Gastrocnemius medialis (tissue), 4 donors: Measurements from ENCODE around the gene RAPGEF2. TPM values are rescaled to one million over a fixed set of nuclear protein-coding genes. Genes with fewer than 3 reads are reported as not detected.
"Not testable (repeated sequence)": the region's sequence is repeated elsewhere in the genome, so short reads cannot be mapped to it uniquely, and the experiment has no call there.

Experiments used
- ATAC-seq, 2 donors: fragments of 150-250 bp; one replicate each; pipeline ENCODE4 v1.9.1; 2016
- DNase-seq, 2 donors: peaks; one replicate each; pipeline ENCODE4 v3.0.0-alpha.2; 2019
- H3K27ac ChIP-seq, 4 donors: fragments of 200-600 bp; sonication (generic); 1 replicate in 1 of 4; 2 replicates in 3 of 4; pipeline ENCODE4 v1.5.1; 2016 to 2018; ENCODE audit warnings: mild to moderate bottlenecking in 2 of 4, moderate library complexity in 1 of 4
- H3K27me3 ChIP-seq, 3 donors: fragments of 200-600 bp; sonication (generic) in 2 of 3; 1 replicate in 1 of 3; 2 replicates in 2 of 3; pipeline versions ENCODE4 v1.5.1 to v1.6.0; 2016 to 2019; ENCODE audit warnings: mild to moderate bottlenecking in 1 of 3, moderate library complexity in 1 of 3
- H3K36me3 ChIP-seq, 2 donors: fragments of 200-600 bp; sonication (generic) in 1 of 2; one replicate each; pipeline ENCODE4 v1.5.1; 2017 to 2018
- H3K4me1 ChIP-seq, 2 donors: fragments of 200-600 bp; sonication (generic) in 1 of 2; one replicate each; pipeline ENCODE4 v1.5.1; 2016 to 2017; ENCODE audit warnings: mild to moderate bottlenecking in 2 of 2
- H3K4me3 ChIP-seq, 4 donors: fragments of 200-600 bp; sonication (generic) in 3 of 4; 1 replicate in 1 of 4; 2 replicates in 3 of 4; pipeline ENCODE4 v1.5.1; 2016 to 2019; ENCODE audit warnings: mild to moderate bottlenecking in 2 of 4
- H3K9me3 ChIP-seq, 3 donors: fragments of 200-600 bp; sonication (generic) in 2 of 3; 1 replicate in 1 of 3; 2 replicates in 2 of 3; pipeline ENCODE4 v1.5.1; 2016 to 2019
- POLR2A ChIP-seq, 2 donors: fragments of 450-650 bp; IDR thresholded peaks; one replicate each; pipeline ENCODE4 v1.6.1; 2017; ENCODE audit warnings: antibody characterized with exemption in 2 of 2, mild to moderate bottlenecking in 2 of 2, moderate library complexity in 2 of 2
- in situ Hi-C, 4 donors: fragments of 200-750 bp; cut with MboI; loops; one replicate each; pipeline versions ENCODE4 v1.15.0 to v1.8.0; 2017; ENCODE audit warnings: low sequenced_read_pairs in 4 of 4
- intact Hi-C: fragments of 100-400 bp; cut with DNase I; formaldehyde crosslinking; loops from one replicate; pipeline ENCODE4 v1.15.1; 2023; ENCODE audit warnings: low total_unique reads
- total RNA-seq, 4 donors: library from RNA; depleted of rRNA; stranded (reverse); fragments of >200 nt; gene quantifications; one replicate each; pipeline versions ENCODE4 v1.1.0 to v1.2.3, GENCODE V29; 2016
- TF ChIP-seq, protein P1 (sequence below), 5 experiments: fragments of 450-650 bp in 3 of 5; fragments of 200-600 bp in 2 of 5; sonication (generic) in 2 of 5; IDR thresholded peaks in 4 of 5; conservative IDR thresholded peaks in 1 of 5; 1 replicate in 4 of 5; 2 replicates in 1 of 5; pipeline ENCODE4 v1.5.1; 2016 to 2019; ENCODE audit warnings: antibody characterized with exemption in 5 of 5, mild to moderate bottlenecking in 3 of 5, moderate library complexity in 3 of 5

RAPGEF2 gene
- total RNA-seq, 4 donors from 2014 or later, result 32.9 to 42.3 (median 38.7) TPM

DNA sequence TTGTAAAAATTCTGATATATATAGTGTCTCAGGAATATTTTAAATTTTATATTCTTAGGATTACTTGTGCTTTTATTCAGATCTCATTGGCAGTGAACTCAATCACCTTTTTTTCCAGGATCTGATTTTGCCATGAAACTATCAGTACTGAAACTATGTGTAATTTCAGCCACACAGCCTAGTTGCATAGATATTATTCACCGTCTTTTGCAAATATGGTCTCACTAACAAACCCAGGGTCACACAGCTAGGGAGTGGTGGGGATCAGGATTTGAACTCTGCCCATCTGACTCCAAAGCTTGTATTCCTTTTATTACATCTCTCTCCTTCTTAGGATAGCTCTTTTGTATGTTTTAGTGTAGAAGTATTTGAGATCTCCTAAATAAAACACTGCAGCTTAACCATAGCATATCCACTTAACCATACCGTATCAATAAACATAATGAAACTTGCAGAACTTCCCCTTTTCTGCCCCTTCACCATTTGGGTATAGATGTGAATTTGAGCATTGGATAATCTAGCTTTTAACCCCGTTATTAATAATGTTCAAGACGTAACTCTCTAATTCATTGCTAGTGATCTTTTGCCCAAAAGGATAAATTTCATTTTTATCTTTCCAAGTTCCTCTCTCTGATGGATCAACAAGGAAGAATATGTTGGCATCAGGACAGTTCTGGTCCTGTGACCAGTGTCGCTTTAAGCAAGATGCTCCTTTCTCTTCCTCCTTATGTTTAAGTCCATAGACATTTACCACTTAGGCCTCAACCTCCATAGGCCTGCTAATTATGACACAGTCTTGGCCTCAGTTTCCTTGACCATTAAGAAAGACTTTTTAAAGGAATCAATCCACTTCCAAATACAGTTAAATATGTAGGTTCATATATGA is 74.6 kb downstream of the RAPGEF2 start:
- in situ Hi-C loops, result loop anchor here in 3 of 4 donors (10.0 to 25.0 kb wide), 3 partner anchors 323 to 465 kb away; partner anchors contain the start of gene PPID (in 1 of the 3)
- Histone ChIP-seq H3K4me3 (no peak overlapping the region), H3K27me3 (no peaks in the 10 kb centered on the region), H3K36me3 (no peaks in the 10 kb centered on the region), H3K27ac (peak overlapping the region in 3 of 4 donors; percentile 48 to 72 (median 71)), H3K4me1 (peaks cover 58 to 73% of the 10 kb centered on the region in 2 donors), H3K9me3 (no peaks in the 10 kb centered on the region)
- TF ChIP-seq, protein P1, sequence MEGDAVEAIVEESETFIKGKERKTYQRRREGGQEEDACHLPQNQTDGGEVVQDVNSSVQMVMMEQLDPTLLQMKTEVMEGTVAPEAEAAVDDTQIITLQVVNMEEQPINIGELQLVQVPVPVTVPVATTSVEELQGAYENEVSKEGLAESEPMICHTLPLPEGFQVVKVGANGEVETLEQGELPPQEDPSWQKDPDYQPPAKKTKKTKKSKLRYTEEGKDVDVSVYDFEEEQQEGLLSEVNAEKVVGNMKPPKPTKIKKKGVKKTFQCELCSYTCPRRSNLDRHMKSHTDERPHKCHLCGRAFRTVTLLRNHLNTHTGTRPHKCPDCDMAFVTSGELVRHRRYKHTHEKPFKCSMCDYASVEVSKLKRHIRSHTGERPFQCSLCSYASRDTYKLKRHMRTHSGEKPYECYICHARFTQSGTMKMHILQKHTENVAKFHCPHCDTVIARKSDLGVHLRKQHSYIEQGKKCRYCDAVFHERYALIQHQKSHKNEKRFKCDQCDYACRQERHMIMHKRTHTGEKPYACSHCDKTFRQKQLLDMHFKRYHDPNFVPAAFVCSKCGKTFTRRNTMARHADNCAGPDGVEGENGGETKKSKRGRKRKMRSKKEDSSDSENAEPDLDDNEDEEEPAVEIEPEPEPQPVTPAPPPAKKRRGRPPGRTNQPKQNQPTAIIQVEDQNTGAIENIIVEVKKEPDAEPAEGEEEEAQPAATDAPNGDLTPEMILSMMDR (IDR thresholded peaks at IDR 0.05 in 4 of 5, conservative IDR thresholded peaks at IDR 0.05 in 1 of 5), result no peak
- no peak for TF ChIP-seq POLR2A (IDR thresholded peaks at IDR 0.05)
- peak in 1 of 2 donors; percentile 17 for DNase-seq
- no peak for ATAC-seq
- intact Hi-C loops, result loop anchor here (10.0 kb wide), 1 partner anchor 163 kb away; no protein-coding TSS in a partner anchor

DNA sequence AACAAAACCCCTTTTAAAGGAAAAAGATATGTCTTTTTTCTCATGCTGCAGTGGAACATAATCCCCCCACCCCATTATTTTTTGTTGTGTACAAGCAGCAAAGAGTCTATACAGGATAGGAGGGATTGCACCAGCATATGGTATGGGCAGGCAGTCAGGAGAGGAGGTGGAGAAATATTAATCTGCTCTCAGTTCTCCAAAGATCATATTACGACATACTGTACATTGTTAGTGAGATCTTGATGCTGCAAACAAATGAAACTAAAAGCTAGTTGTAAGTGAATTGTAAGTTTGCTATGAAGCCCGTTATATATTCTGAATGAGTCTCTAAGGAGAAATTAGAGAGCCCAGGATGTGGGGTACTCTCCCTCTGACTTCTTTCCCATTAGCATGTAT is 75.3 kb downstream of the RAPGEF2 start:
- intact Hi-C loops, result loop anchor here (10.0 kb wide), 1 partner anchor 163 kb away; no protein-coding TSS in a partner anchor
- H3K27ac ChIP-seq, result peak overlapping the region in 3 of 4 donors; percentile 48 to 72 (median 71)
- no peaks in the 10 kb centered on the region for H3K36me3 ChIP-seq
- ATAC-seq, result peak in 1 of 2 donors; percentile 26
- H3K27me3 ChIP-seq, result no peaks in the 10 kb centered on the region
- peaks cover 54 to 68% of the 10 kb centered on the region in 2 donors for H3K4me1 ChIP-seq
- H3K9me3 ChIP-seq, result no peaks in the 10 kb centered on the region
- no peak overlapping the region for H3K4me3 ChIP-seq
- no peak for DNase-seq
- no peak for TF ChIP-seq POLR2A (IDR thresholded peaks at IDR 0.05)
- TF ChIP-seq, protein P1 (IDR thresholded peaks at IDR 0.05 in 4 of 5, conservative IDR thresholded peaks at IDR 0.05 in 1 of 5), result no peak
- in situ Hi-C loops, result loop anchor here in 3 of 4 donors (10.0 to 25.0 kb wide), 3 partner anchors 323 to 466 kb away; partner anchors contain the start of gene PPID (in 1 of the 3)

DNA sequence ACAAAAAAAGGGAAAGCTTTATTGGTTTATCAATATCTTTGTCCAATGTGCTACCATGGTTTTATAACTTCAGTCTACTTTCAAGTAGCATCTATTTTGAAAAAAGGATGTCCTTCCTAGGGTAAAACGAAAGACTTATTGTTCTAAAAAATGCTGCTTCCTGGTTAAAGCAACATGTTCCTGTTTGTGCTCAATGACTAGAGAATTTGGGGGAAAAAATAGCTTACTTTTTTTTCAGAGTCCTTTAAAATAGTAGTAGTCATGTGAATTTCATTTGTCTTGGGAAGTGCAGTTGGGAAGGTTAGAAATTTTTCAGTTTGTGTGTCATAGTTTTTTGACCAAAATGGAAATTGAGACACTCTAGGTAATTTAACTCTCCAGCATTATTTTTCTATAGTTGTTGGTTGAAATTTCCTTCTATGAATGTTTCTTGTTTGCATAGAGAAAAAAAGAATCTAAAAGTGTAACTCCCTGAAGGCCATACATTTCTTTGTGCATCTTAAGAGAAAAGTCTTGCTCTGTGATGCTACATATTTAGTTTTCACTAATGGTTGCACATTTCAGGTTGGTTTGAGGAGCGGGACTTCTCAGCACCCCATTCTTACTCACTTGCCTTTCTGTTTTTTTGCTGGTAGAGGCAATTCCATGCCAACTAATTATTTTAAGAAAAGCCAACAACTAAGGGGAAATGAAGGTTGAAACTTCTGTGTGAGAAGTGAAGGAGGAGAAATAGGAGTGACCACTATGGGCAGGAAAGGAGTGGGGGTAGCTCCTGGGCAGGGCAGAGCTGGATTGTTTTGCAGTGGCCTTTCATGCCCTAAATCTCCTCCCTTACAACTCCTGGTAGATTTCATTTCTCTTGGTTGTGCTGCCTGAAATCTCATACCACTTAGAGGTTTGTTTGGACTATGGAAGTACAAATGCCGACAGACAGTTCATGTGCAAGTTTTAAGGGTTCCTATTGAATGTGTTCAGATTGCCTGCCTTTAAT is 76.4 kb downstream of the RAPGEF2 start:
- in situ Hi-C loops, result loop anchor here in 3 of 4 donors (10.0 to 25.0 kb wide), 3 partner anchors 324 to 467 kb away; partner anchors contain the start of gene PPID (in 1 of the 3)
- peaks cover 54 to 58% of the 10 kb centered on the region in 2 donors for H3K4me1 ChIP-seq
- no peak for TF ChIP-seq POLR2A (IDR thresholded peaks at IDR 0.05)
- TF ChIP-seq, protein P1 (IDR thresholded peaks at IDR 0.05 in 4 of 5, conservative IDR thresholded peaks at IDR 0.05 in 1 of 5), result no peak

DNA sequence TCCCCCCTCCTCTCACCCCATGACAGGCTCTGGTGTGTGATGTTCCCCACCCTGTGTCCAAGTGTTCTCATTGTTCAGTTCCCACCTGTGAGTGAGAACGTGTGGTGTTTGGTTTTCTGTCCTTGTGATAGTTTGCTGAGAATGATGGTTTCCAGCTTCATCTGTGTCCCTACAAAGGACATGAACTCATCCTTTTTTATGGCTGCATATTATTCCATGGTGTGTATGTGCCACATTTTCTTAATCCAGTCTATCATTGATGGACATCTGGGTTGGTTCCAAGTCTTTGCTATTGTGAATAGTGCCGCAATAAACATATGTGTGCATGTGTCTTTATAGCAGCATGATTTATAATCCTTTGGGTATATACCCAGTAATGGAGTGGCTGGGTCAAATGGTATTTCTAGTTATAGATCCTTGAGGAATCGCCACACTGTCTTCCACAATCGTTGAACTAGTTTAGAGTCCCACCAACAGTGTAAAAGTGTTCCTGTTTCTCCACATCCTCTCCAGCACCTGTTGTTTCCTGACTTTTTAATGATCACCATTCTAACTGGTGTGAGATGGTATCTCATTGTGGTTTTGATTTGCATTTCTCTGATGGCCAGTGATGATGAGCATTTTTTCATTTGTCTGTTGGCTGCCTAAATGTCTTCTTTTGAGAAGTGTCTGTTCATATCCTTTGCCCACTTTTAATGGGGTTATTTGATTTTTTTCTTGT is 81.2 kb downstream of the RAPGEF2 start:
- H3K4me1 ChIP-seq, result peaks cover 48 to 49% of the 10 kb centered on the region in 2 donors
- ATAC-seq, H3K27me3 ChIP-seq, H3K27ac ChIP-seq, DNase-seq, H3K9me3 ChIP-seq, intact Hi-C loops, H3K4me3 ChIP-seq, H3K36me3 ChIP-seq: not testable (repeated sequence)
- in situ Hi-C loops, result loop anchor here in 1 of 4 donors (25.0 kb wide), 1 partner anchor 472 kb away; the partner anchor contains the start of gene PPID

More for the DNA sequence above, 76.4 kb downstream of the RAPGEF2 start:
- ATAC-seq, result no peak
- Histone ChIP-seq H3K9me3 (no peaks in the 10 kb centered on the region), H3K27ac (peak overlapping the region; percentile 49 to 72 (median 66)), H3K36me3 (no peaks in the 10 kb centered on the region), H3K27me3 (no peaks in the 10 kb centered on the region), H3K4me3 (peak overlapping the region in 3 of 4 donors; percentile 30 to 40 (median 34))
- intact Hi-C loops, result loop anchor here (10.0 kb wide), 1 partner anchor 164 kb away; no protein-coding TSS in a partner anchor
- no peak for DNase-seq
